WI38 (cell line): ENCODE measurements around the gene RANGAP1.
A peak's percentile ranks its signal among the peaks of the same experiment; 100 is the strongest.

ENCODE experiments used
- H3K4me3 ChIP-seq: 2 replicates; pipeline ENCODE4 v1.5.1; 2011; ENCODE audit warnings: low read depth, mild to moderate bottlenecking, control low read depth, low read length
- CTCF ChIP-seq: IDR thresholded peaks from 2 replicates; pipeline ENCODE4 v1.5.1; 2012; ENCODE audit warnings: low read depth, mild to moderate bottlenecking, control low read depth, low read length

The RANGAP1 gene

DNA sequence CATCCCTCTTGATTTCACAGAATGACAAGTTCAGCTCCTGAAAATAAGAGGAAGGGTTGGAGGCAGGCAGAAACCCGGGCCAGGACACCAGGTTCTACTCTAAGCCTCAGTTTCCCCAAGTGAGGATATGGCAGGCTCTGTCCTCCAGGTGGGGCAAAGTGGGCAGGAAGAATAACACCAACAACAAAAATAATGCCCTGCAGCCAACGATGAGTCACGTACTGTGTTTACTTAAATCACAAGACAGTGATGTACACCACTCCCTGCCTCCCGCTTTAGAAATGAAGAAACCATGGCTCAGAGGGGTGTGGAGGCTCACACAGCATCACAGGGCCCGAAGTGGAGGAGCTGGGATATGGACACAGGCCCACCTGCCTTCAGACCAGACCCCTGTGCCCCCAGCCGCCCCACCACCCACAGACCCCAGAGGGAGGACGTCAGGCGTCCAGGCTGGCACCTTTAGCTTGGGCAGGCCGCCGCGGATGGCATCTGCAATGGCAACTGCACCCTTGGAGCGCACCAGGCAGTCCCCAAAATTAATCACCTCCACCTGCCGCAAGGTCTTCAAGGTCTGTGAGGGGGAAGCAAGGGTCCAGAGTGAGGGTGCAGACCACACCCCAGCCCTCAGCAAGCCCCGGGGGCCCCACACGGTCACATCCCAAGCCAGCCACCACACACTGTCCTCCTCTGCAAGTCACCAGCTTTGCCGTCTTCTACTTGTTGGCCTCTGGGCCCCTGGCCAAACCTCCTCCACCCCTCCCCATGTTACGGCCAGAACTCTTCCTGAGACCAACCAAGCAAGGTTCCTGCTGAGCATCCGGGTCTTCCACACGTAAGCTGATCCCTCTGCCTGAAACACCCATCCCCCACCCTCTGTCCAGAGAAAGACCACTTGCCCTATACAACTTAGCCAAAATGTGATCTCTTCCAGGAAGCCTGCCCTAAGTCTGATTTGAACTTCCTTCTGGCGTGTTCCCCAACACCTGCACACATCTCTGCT lies 29.4 kb downstream of the RANGAP1 start:
- 0 out of 2 replicates have a peak, but pooled peaks have one; percentile 32 for TF ChIP-seq CTCF
- no peak overlapping the region for H3K4me3 ChIP-seq

- TF ChIP-seq CTCF, result no peak
- H3K4me3 ChIP-seq, result no peak overlapping the region
These were observed 31.8 kb downstream of the RANGAP1 start for GRCh38 chr22:41254230-41254629.

- H3K4me3 ChIP-seq, result no peak overlapping the region
- TF ChIP-seq CTCF, result no peak
These were observed 33.6 kb downstream of the RANGAP1 start for GRCh38 chr22:41252365-41252764.

GRCh38 chr22:41250127-41250526 lies 35.9 kb downstream of the RANGAP1 start:
- TF ChIP-seq CTCF, result no peak
- H3K4me3 ChIP-seq, result no peak overlapping the region

DNA sequence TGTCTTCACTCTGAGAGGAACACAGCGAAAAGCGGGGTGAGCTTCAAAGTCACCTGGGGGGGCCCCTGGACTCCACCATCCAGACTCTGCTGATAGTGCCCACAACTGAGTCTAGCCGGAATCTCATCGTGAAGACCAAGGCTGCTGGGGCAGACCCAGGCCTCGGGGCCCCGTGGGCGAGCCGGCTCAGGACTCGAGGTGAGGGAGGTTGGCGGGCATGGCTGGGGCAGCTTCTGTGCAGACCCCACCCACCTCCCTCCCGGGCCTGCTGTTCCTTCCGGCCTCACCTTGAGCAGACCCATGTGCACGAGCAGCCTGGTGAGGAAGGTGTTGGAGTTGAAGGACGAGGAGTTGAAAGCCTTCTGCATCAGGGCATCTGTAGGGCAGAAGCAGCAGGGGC lies 36.5 kb downstream of the RANGAP1 start:
- TF ChIP-seq CTCF, result no peak
- no peak overlapping the region for H3K4me3 ChIP-seq

GRCh38 chr22:41248758-41249157 lies 37.2 kb downstream of the RANGAP1 start:
- no peak for TF ChIP-seq CTCF
- no peak overlapping the region for H3K4me3 ChIP-seq

DNA sequence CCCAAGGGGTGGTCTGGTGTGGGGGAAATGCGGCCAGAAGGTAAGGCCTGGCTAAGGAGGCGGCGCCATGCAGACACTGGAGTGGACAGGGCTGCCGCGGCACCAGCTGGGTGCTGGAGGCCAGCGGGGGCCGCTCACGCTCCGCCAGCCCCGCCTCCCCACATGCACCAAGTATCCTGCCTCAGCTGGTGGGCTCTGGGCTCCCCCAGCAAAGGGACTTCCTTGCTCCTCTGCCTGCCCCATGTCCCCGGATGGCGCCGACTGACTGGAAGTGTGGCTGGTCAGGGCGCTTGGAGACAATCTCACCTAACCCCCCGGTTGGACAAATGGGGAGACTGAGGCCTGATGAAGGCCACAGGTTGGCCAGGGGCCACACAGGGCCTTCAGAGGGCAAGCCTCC lies 37.7 kb downstream of the RANGAP1 start:
- no peak for TF ChIP-seq CTCF
- H3K4me3 ChIP-seq, result no peak overlapping the region
